Ishikawa (cell line): ENCODE measurements around the gene TMEM176B.

Experiments
- CREB1 ChIP-seq: IDR thresholded peaks from 2 replicates; pipeline ENCODE4 v1.6.1; 2012; ENCODE audit warnings: low read depth
- EGR1 ChIP-seq: IDR thresholded peaks from 2 replicates; pipeline ENCODE4 v1.6.1; 2012

DNA sequence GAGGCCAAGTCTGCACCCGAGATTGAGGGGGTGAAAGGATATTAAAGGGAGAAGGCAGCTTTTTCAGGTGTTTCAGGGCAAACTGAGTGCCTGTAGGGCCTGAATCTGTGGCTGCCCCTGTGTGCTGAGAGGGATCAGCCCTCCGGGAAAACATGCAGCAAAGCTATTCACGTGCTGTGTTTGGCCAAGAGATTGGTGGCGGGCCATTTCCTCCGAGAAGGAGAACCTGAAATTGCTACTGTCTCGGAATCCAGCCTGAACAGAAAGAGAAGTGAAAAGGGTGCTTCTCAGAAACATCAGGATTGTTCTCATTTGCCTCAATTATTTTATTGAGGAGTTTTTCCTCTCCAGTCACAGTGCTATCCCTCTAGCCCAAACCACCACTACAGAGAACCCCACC is 46.9 kb downstream of the TMEM176B start:
- TF ChIP-seq CREB1, result no peak
- TF ChIP-seq EGR1, result no peak
